ENCODE measurements around the gene NEU4.

DNA sequence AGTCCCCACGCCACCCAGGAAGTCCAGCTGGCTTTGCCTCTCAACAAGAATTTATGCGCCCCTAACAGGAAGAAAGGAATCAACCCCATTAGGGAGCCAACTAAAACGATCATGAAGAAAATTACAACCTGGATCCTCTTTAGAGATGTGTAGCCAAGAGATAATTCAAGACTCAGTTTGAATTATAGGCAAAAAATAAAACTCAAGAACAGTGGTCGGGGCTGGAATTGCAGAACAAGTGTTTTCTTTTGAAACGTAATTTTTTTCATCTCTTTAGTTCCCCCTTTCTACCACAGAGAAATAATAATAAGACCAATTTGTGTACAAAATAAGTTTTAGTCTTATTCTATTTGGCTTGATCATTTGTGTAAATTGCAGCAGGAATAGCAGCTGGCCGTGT is 27.3 kb downstream of the NEU4 start:
- TF ChIP-seq RCOR1 (IDR thresholded peaks at IDR 0.05; ENCODE audit: insufficient replicate concordance, low read length) = no peak
- TF ChIP-seq, protein P1, sequence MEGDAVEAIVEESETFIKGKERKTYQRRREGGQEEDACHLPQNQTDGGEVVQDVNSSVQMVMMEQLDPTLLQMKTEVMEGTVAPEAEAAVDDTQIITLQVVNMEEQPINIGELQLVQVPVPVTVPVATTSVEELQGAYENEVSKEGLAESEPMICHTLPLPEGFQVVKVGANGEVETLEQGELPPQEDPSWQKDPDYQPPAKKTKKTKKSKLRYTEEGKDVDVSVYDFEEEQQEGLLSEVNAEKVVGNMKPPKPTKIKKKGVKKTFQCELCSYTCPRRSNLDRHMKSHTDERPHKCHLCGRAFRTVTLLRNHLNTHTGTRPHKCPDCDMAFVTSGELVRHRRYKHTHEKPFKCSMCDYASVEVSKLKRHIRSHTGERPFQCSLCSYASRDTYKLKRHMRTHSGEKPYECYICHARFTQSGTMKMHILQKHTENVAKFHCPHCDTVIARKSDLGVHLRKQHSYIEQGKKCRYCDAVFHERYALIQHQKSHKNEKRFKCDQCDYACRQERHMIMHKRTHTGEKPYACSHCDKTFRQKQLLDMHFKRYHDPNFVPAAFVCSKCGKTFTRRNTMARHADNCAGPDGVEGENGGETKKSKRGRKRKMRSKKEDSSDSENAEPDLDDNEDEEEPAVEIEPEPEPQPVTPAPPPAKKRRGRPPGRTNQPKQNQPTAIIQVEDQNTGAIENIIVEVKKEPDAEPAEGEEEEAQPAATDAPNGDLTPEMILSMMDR (conservative IDR thresholded peaks at IDR 0.05; ENCODE audit: low read depth, low read length) = no peak
- TF ChIP-seq CEBPB (IDR thresholded peaks at IDR 0.05; ENCODE audit: low read depth, low read length) = no peak
- TF ChIP-seq POLR2A (IDR thresholded peaks at IDR 0.05; ENCODE audit: low read depth, low read length) = no peak
- TF ChIP-seq, protein P2, sequence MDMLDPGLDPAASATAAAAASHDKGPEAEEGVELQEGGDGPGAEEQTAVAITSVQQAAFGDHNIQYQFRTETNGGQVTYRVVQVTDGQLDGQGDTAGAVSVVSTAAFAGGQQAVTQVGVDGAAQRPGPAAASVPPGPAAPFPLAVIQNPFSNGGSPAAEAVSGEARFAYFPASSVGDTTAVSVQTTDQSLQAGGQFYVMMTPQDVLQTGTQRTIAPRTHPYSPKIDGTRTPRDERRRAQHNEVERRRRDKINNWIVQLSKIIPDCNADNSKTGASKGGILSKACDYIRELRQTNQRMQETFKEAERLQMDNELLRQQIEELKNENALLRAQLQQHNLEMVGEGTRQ (IDR thresholded peaks at IDR 0.05; ENCODE audit: low read depth, low read length) = no peak
- no peak for TF ChIP-seq CHD1 (IDR thresholded peaks at IDR 0.05; ENCODE audit: low read depth, low read length)
- TF ChIP-seq MXI1 (IDR thresholded peaks at IDR 0.05; ENCODE audit: borderline replicate concordance, low read depth, low read length) = no peak
- no peak for TF ChIP-seq FOS (IDR thresholded peaks at IDR 0.05; ENCODE audit: low read depth, low read length)
- TF ChIP-seq MAZ (IDR thresholded peaks at IDR 0.05; ENCODE audit: borderline replicate concordance, low read depth, low read length) = no peak
